Spleen (tissue), 7 donors: ENCODE measurements around the gene FARP1.

Source experiments
- POLR2A ChIP-seq, 3 donors: fragments of 450-650 bp; IDR thresholded peaks; one replicate each; pipeline ENCODE4 v1.5.1; 2017; ENCODE audit warnings: antibody characterized with exemption in 3 of 3, mild to moderate bottlenecking in 1 of 3
- POLR2AphosphoS5 ChIP-seq, 3 donors: sonication (generic); formaldehyde crosslinking; IDR thresholded peaks; one replicate each; pipeline ENCODE4 v1.5.1; 2017; ENCODE audit warnings: antibody characterized with exemption in 3 of 3
- TF ChIP-seq, protein P1 (sequence below), 11 experiments: fragments of 200-600 bp in 7 of 11; fragments of 450-650 bp in 4 of 11; sonication (generic) in 4 of 11; IDR thresholded peaks in 8 of 11; conservative IDR thresholded peaks in 3 of 11; 1 replicate in 7 of 11; 2 replicates in 4 of 11; pipeline versions ENCODE4 v1.4.0 to v1.8.0; 2016 to 2021; ENCODE audit warnings: antibody characterized with exemption in 11 of 11, inconsistent platforms in 4 of 11, mild to moderate bottlenecking in 1 of 11
- donor health status: DM: no; HTN: no; CAD: no; lungs with moderate emphysema.
- donor health status: DM: no; HTN: no; CAD: no.
- donor health status: DM: no; HTN: no; CAD: no.

- TF ChIP-seq POLR2A (IDR thresholded peaks at IDR 0.05) (no peak), POLR2AphosphoS5 (IDR thresholded peaks at IDR 0.05) (no peak)
- TF ChIP-seq, protein P1, sequence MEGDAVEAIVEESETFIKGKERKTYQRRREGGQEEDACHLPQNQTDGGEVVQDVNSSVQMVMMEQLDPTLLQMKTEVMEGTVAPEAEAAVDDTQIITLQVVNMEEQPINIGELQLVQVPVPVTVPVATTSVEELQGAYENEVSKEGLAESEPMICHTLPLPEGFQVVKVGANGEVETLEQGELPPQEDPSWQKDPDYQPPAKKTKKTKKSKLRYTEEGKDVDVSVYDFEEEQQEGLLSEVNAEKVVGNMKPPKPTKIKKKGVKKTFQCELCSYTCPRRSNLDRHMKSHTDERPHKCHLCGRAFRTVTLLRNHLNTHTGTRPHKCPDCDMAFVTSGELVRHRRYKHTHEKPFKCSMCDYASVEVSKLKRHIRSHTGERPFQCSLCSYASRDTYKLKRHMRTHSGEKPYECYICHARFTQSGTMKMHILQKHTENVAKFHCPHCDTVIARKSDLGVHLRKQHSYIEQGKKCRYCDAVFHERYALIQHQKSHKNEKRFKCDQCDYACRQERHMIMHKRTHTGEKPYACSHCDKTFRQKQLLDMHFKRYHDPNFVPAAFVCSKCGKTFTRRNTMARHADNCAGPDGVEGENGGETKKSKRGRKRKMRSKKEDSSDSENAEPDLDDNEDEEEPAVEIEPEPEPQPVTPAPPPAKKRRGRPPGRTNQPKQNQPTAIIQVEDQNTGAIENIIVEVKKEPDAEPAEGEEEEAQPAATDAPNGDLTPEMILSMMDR (IDR thresholded peaks at IDR 0.05 in 8 of 11, conservative IDR thresholded peaks at IDR 0.05 in 3 of 11): no peak
Observed at GRCh38 chr13:98182153-98182552, 39.3 kb downstream of the FARP1 start.
